HepG2 (cell line): ENCODE results near the gene LRP5. TPM values are rescaled to one million over a fixed set of nuclear protein-coding genes. Genes with fewer than 3 reads are reported as not detected.

Experiments used
- ATAC-seq: fragments of 200-7000 bp; cut with Tn5 transposase; 3 replicates; pipeline ENCODE4 v1.9.1; 2020; ENCODE audit warnings: mild to moderate bottlenecking, moderate library complexity
- BruUV-seq: library from RNA; stranded (reverse); fragments of 400-500 nt; replicated peaks from 2 replicates; lab custom pipeline; 2021; lab: Mats Ljungman, UMichigan
- CTCF ChIA-PET: fragments of 300-600 bp; formaldehyde crosslinking; extraction: SDS; loops from one replicate; lab custom pipeline; 2021; ENCODE audit warnings: low total read pairs, inconsistent platforms, low intra/inter-chr PET ratio; lab: Yijun Ruan, JAX
- POLR2A ChIA-PET: fragments of 350-600 bp; sonication (Branson Sonifier 250); formaldehyde crosslinking; loops from one replicate; lab custom pipeline; 2020; ENCODE audit warnings: antibody characterized with exemption, inconsistent platforms; lab: Yijun Ruan, JAX
- DNase-seq: peaks from one replicate; pipeline ENCODE4 v3.0.0-alpha.2; 2015; ENCODE audit warnings: low spot score
- FAIRE-seq: peaks from 3 replicates; lab custom pipeline; 2011; peaks lifted over from hg19 to GRCh38; lab: Jason Lieb, UNC
- H2AFZ ChIP-seq: one replicate; pipeline ENCODE4 v1.6.1; 2011; ENCODE audit warnings: low read length, inconsistent platforms
- H3K27ac ChIP-seq: fragments of 300-600 bp; 3 replicates; pipeline ENCODE4 v1.8.0; 2011; ENCODE audit warnings: mixed run types, mild to moderate bottlenecking, mixed read lengths, low read length, inconsistent platforms; ENCODE audit not compliant: insufficient read depth; ENCODE audit errors: extremely low read length
- H3K27me3 ChIP-seq, 2 experiments: fragments of 200-600 bp in 1 of 2; 2 replicates in 1 of 2; 3 replicates in 1 of 2; pipeline versions ENCODE4 v1.6.0 to v1.8.0; 2011; ENCODE audit warnings: low read length in 2 of 2, mild to moderate bottlenecking in 2 of 2, moderate library complexity in 2 of 2, inconsistent platforms in 1 of 2; ENCODE audit not compliant: insufficient read depth in 2 of 2, control insufficient read depth in 1 of 2
- H3K36me3 ChIP-seq, 2 experiments: fragments of 200-600 bp in 1 of 2; replicated peaks in 1 of 2; 2 replicates in 1 of 2; 3 replicates in 1 of 2; pipeline versions ENCODE4 v1.5.1 to v1.8.0; 2011; ENCODE audit warnings: low read length in 2 of 2, inconsistent platforms in 1 of 2; ENCODE audit not compliant: insufficient read depth in 2 of 2, control insufficient read depth in 1 of 2
- H3K4me1 ChIP-seq: 2 replicates; pipeline ENCODE4 v1.5.1; 2012; ENCODE audit warnings: low read length, inconsistent platforms; ENCODE audit not compliant: insufficient read depth
- H3K4me2 ChIP-seq: 2 replicates; pipeline ENCODE4 v1.6.0; 2011; ENCODE audit warnings: low read depth, low read length, inconsistent platforms
- H3K4me3 ChIP-seq, 3 experiments: fragments of 200-600 bp in 1 of 3; sonication (generic), shearing (Covaris generic) in 1 of 3; replicated peaks in 1 of 3; 2 replicates each; pipeline ENCODE4 v1.5.1; 2011 to 2016; ENCODE audit warnings: low read length in 3 of 3, inconsistent platforms in 2 of 3, low read depth in 2 of 3, mild to moderate bottlenecking in 2 of 3, control low read depth in 1 of 3, mixed read lengths in 1 of 3; ENCODE audit not compliant: insufficient read depth in 1 of 3
- H3K79me2 ChIP-seq: one replicate; pipeline ENCODE4 v1.6.1; 2011; ENCODE audit warnings: low read length, inconsistent platforms; ENCODE audit not compliant: insufficient read depth
- H3K9ac ChIP-seq: 2 replicates; pipeline ENCODE4 v1.6.0; 2011; ENCODE audit warnings: mild to moderate bottlenecking, low read depth, low read length, inconsistent platforms; ENCODE audit not compliant: insufficient read depth
- H3K9me3 ChIP-seq: 2 replicates; pipeline ENCODE4 v1.5.1; 2012; ENCODE audit warnings: mild to moderate bottlenecking, low read length
- H4K20me1 ChIP-seq: 2 replicates; pipeline ENCODE4 v1.6.0; 2011; ENCODE audit warnings: inconsistent platforms, mild to moderate bottlenecking, low read length, moderate library complexity; ENCODE audit not compliant: insufficient read depth
- ARHGAP35 ChIP-seq: sonication (generic); formaldehyde crosslinking; IDR thresholded peaks from 2 replicates; pipeline ENCODE4 v1.9.0; 2022; ENCODE audit warnings: mild to moderate bottlenecking, inconsistent platforms, moderate library complexity, missing genetic modification reagents, borderline replicate concordance
- CCDC6 ChIP-seq: sonication (generic); formaldehyde crosslinking; IDR thresholded peaks from 2 replicates; pipeline ENCODE4 v1.8.1; 2022; ENCODE audit warnings: mild to moderate bottlenecking, missing genetic modification reagents, moderate library complexity
- EED ChIP-seq: sonication (generic); formaldehyde crosslinking; IDR thresholded peaks from 2 replicates; pipeline ENCODE4 v1.5.0; 2020; ENCODE audit warnings: mild to moderate bottlenecking, missing genetic modification reagents
- ELF1 ChIP-seq: sonication (generic); formaldehyde crosslinking; IDR thresholded peaks from 2 replicates; pipeline ENCODE4 v1.4.0; 2020; ENCODE audit warnings: missing genetic modification reagents
- ELF4 ChIP-seq: sonication (generic); formaldehyde crosslinking; IDR thresholded peaks from 2 replicates; pipeline ENCODE4 v1.5.0; 2020; ENCODE audit warnings: missing genetic modification reagents, mild to moderate bottlenecking, moderate library complexity, borderline replicate concordance
- FOXJ3 ChIP-seq: sonication (generic); formaldehyde crosslinking; IDR thresholded peaks from 2 replicates; pipeline ENCODE4 v1.4.0; 2020; ENCODE audit warnings: missing genetic modification reagents, mild to moderate bottlenecking, borderline replicate concordance
- HNRNPK ChIP-seq: fragments of 200-400 bp; formaldehyde crosslinking; IDR thresholded peaks from 2 replicates; pipeline ENCODE4 v1.6.1; 2018; ENCODE audit warnings: low read length, low read depth, moderate library complexity, mild to moderate bottlenecking; ENCODE audit not compliant: poor library complexity, severe bottlenecking
- JARID2 ChIP-seq: sonication (generic); formaldehyde crosslinking; IDR thresholded peaks from 2 replicates; pipeline ENCODE4 v1.8.1; 2023; ENCODE audit warnings: missing genetic modification reagents, inconsistent platforms; ENCODE audit not compliant: insufficient replicate concordance
- MEF2D ChIP-seq: sonication (generic); formaldehyde crosslinking; IDR thresholded peaks from 2 replicates; pipeline ENCODE4 v1.5.1; 2020; ENCODE audit warnings: mild to moderate bottlenecking, missing genetic modification reagents
- MTF1 ChIP-seq: sonication (generic); formaldehyde crosslinking; IDR thresholded peaks from 2 replicates; pipeline ENCODE4 v1.5.0; 2020; ENCODE audit warnings: missing genetic modification reagents
- PHF8 ChIP-seq: sonication (generic); formaldehyde crosslinking; IDR thresholded peaks from 2 replicates; pipeline ENCODE4 v1.5.0; 2020; ENCODE audit warnings: missing genetic modification reagents
- PPARG ChIP-seq: conservative IDR thresholded peaks from 2 replicates; pipeline ENCODE4 v1.6.1; 2016; ENCODE audit warnings: missing biosample characterization, missing genetic modification reagents
- PRDM15 ChIP-seq: sonication (generic); formaldehyde crosslinking; IDR thresholded peaks from 2 replicates; pipeline ENCODE4 v1.4.0; 2020; ENCODE audit warnings: missing genetic modification reagents
- STAG1 ChIP-seq: sonication (generic); formaldehyde crosslinking; IDR thresholded peaks from 2 replicates; pipeline ENCODE4 v1.4.0; 2020; ENCODE audit warnings: missing genetic modification reagents
- ZFP82 ChIP-seq: sonication (generic); formaldehyde crosslinking; IDR thresholded peaks from 2 replicates; pipeline ENCODE4 v1.5.1; 2020; ENCODE audit warnings: mild to moderate bottlenecking, missing genetic modification reagents, borderline replicate concordance
- ZNF331 ChIP-seq: sonication (generic); formaldehyde crosslinking; IDR thresholded peaks from 2 replicates; pipeline ENCODE4 v1.4.0; 2020; ENCODE audit warnings: missing genetic modification reagents
- ZNF674 ChIP-seq: sonication (generic); formaldehyde crosslinking; IDR thresholded peaks from 2 replicates; pipeline ENCODE4 v1.5.0; 2020; ENCODE audit warnings: low read depth, mild to moderate bottlenecking, missing genetic modification reagents
- ZNF703 ChIP-seq: sonication (generic); formaldehyde crosslinking; IDR thresholded peaks from 2 replicates; pipeline ENCODE4 v1.5.1; 2020; ENCODE audit warnings: missing genetic modification reagents, mild to moderate bottlenecking, moderate library complexity, borderline replicate concordance
- WGBS: methylation state at CpG from one replicate; pipeline ENCODE4 v1.1.6; 2017; ENCODE audit warnings: low lambda C conversion rate; 5-methylcytosine and 5-hydroxymethylcytosine counted together
- in situ Hi-C: cut with HindIII; loops from 2 replicates; pipeline ENCODE4 v1.10.0; 2017; ENCODE audit warnings: low pct_unique_long_range_greater_than_20kb; ENCODE audit not compliant: extremely low pct_ligation_motif_present
- intact Hi-C: fragments of 100-400 bp; cut with micrococcal nuclease; formaldehyde crosslinking; loops from one replicate; pipeline ENCODE4 v1.10.0; 2022; ENCODE audit not compliant: unreplicated experiment
- polyA plus RNA-seq, 8 experiments: library from polyadenylated mRNA; depleted of rRNA in 3 of 8; stranded (reverse) in 7 of 8; unstranded in 1 of 8; fragments of >200 nt; fragmentation: Illumina TruSeq in 4 of 8; extraction: Trizol in 4 of 8; gene quantifications; 2 replicates each; pipeline versions ENCODE4 v1.2.1 to v1.2.3, GENCODE V29; 2011 to 2016; ENCODE audit warnings: low read depth in 4 of 8, missing spikeins in 1 of 8, mixed read lengths in 1 of 8; ENCODE audit not compliant: insufficient read depth in 1 of 8
- total RNA-seq, 5 experiments: library from RNA; depleted of rRNA; stranded (reverse); fragments of >200 nt; fragmentation: Illumina TruSeq; extraction: Trizol; gene quantifications; 2 replicates each; pipeline ENCODE4 v1.2.3, GENCODE V29; 2016; ENCODE audit warnings: low read depth in 1 of 5

The LRP5 gene
- total and polyA plus RNA-seq, 2 of the 13 experiments (the other 11 are each of a cell fraction or from before 2014, with no cell fraction given): 40.4 to 64.0 TPM

- Histone ChIP-seq H3K9ac (no peak overlapping the region), H3K9me3 (no peaks in the 10 kb centered on the region), H3K4me3 (no peak overlapping the region), H3K4me2 (no peak overlapping the region), H3K27me3 (no peaks in the 10 kb centered on the region), H3K36me3 (peaks cover 2 to 17% of the 10 kb centered on the region in 2 experiments; a peak in 3 of 5 replicates), H3K79me2 (peaks cover 8% of the 10 kb centered on the region), H2AFZ (no peak overlapping the region), H4K20me1 (no peaks in the 10 kb centered on the region), H3K27ac (no peak overlapping the region), H3K4me1 (peaks cover 71% of the 10 kb centered on the region)
- FAIRE-seq (no peak), ATAC-seq (no peak), DNase-seq (no peak)
- POLR2A ChIA-PET: no interaction called here
- TF ChIP-seq ELF1 (CRISPR knock-in tag): no peak
- no peak for TF ChIP-seq ZNF331 (CRISPR knock-in tag)
- TF ChIP-seq ELF4 (CRISPR knock-in tag): no peak
- no peak for TF ChIP-seq ZFP82 (CRISPR knock-in tag)
- no peak for TF ChIP-seq PHF8 (CRISPR knock-in tag)
- TF ChIP-seq ZNF703: no peak
- TF ChIP-seq ARHGAP35 (CRISPR knock-in tag): no peak
- no peak for TF ChIP-seq MEF2D
- TF ChIP-seq PRDM15 (CRISPR knock-in tag): no peak
- TF ChIP-seq MTF1 (CRISPR knock-in tag): no peak
- TF ChIP-seq EED (CRISPR knock-in tag): no peak
- TF ChIP-seq JARID2 (CRISPR knock-in tag): no peak
- no peak for TF ChIP-seq PPARG (CRISPR knock-in tag)
- TF ChIP-seq CCDC6 (CRISPR knock-in tag): no peak
- no peak for TF ChIP-seq FOXJ3 (CRISPR knock-in tag)
- TF ChIP-seq STAG1 (CRISPR knock-in tag): no peak
- TF ChIP-seq HNRNPK: no peak
- TF ChIP-seq ZNF674 (CRISPR knock-in tag): no peak
- 92% methylated on average over 3 of the region's 3 CpGs for WGBS
- in situ Hi-C loops: no loop called here
- CTCF ChIA-PET: no interaction called here
- intact Hi-C loops: no loop called here
- no TSS peak for BruUV-seq
These were observed 5.8 kb upstream of the LRP5 start for GRCh38 chr11:68306636-68307035.
